Epidermal melanocyte (primary cell): ENCODE results near the gene TAS2R19.
"Not testable (repeated sequence)": the region's sequence is repeated elsewhere in the genome, so short reads cannot be mapped to it uniquely, and the experiment has no call there.

Experiments used
- DNase-seq: peaks from one replicate; pipeline ENCODE4 v3.0.0; 2011; ENCODE audit warnings: low spot score; ENCODE audit not compliant: insufficient read length

The TAS2R19 gene, protein sequence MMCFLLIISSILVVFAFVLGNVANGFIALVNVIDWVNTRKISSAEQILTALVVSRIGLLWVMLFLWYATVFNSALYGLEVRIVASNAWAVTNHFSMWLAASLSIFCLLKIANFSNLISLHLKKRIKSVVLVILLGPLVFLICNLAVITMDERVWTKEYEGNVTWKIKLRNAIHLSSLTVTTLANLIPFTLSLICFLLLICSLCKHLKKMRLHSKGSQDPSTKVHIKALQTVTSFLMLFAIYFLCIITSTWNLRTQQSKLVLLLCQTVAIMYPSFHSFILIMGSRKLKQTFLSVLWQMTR

DNA sequence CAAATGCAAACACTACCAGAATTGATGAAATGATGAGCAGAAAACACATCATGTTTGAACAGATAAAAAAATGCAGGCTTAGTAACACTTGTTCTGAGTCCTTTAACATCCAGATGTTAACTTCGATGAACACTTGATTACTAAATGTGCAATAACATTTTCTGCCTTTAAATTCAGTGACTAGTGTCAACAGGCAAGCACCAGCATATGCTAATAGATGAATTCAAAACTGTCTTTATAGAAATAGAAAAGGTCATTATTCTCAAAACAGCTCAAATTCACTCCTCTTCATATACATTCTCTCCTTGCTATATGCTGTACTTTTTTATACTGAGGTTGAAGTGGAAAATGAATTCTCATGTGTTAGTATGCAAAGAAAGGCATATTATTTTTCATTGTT is at the start of gene TAS2R19:
TSS of gene TAS2R19 (minus strand) at position 101 of the 400 bp plus-strand sequence. CDS start at position 52, 49 bp downstream.
- DNase-seq: no peak

DNA sequence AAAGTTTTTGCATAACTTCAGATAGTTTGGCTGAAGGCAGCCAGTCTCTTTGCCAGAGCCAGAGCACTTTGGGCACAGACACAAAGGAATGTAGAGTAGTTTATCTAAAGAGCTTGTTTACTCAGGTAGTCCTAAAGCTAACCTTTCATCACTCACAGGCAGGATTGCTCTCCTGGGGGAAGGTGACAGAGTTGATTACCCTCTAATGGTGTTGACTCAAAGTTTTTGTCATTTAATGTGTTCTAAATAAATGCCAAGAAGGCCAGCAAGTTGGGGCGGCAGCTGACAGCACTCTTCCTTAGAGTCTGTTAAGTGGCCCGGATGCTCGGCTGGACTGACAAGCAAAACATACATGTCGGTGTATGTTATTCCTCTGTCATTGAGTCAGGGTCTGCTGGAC is 49.0 kb upstream of the TAS2R19 start:
- DNase-seq: no peak

DNA sequence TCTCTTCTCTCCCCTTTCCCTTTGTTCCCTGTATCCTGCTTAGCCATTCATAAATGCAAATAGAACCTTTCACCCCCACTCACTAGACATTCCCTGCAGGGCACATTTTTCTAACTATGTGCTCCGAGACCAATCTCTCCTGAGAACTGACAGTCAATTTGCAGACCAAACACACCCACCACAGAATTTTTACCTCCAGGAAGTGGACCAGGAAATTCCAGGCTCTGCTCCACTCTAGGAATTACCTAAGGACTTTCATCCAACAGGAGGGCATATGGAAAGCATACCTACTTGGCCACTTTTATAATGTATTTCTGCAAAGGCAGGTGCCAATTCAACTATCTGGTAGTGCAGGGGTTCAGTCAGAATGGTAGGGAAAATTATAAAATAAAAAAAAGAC is 48.6 kb upstream of the TAS2R19 start:
- no peak for DNase-seq

DNA sequence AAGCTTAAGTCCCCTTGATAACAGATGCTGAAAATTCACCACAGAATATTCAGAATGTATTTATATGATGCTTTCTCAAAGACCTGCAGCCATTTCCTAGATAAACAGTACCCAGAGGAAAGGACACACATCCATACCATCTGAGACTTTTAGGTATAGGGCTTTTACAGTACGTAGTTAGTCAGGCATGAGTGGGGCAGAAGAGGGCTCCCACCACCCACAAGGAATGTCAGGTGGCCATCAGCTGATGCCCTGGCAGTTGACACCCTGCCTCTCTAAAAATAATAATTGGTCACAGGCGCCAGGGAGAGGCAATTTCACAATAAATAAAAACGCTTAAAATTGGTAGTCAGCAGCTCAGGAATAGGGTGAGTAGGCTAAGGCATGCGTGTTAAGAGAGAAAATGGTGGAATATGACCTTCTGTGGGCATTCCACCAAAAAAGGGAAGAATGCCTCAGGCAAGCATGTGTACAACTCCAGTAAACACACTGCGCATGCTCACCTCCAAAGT is 47.5 kb upstream of the TAS2R19 start:
- DNase-seq: no peak

DNA sequence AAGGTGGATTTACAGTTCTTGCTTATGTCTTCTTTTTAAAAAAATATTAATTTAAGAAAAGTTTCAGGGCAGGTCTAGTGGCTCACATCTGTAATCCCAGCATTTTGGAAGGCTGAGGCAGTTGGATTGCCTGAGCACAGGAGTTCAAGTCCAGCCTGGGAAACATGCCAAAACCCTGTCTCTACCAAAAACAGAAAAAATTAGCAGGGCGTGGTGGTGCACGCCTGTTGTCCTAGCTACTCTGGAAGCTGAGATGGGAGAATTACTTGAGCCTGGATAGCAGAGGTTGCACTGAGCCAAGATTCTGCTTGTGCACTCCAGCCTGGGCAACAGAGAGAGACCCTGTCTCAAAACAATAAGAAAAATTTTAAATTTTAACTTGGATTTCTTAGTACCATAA is 45.1 kb upstream of the TAS2R19 start:
- DNase-seq: no peak

DNA sequence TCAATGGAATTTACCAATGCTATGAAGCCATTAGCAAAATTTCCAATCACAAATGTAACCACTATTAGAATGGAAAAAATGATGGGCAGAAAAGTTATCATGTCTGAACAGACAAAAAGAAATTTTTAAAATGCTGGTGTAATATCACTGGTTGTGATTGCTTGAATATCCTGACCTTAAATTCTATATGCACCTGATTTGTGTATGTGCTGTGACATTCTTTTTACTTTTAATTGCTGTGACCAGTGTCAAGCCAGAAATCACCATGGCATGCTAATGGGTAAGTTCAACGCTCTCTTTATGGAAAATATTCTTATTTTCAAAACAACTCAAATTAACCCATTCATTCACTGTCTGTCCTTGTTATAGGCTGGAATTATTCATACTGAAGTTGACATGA is 39.8 kb upstream of the TAS2R19 start, which contains the start of gene TAS2R46:
TSS of gene TAS2R46 (minus strand) at position 101 of the 400 bp plus-strand sequence. CDS start at position 101, 0 bp downstream.
- DNase-seq: not testable (repeated sequence)

DNA sequence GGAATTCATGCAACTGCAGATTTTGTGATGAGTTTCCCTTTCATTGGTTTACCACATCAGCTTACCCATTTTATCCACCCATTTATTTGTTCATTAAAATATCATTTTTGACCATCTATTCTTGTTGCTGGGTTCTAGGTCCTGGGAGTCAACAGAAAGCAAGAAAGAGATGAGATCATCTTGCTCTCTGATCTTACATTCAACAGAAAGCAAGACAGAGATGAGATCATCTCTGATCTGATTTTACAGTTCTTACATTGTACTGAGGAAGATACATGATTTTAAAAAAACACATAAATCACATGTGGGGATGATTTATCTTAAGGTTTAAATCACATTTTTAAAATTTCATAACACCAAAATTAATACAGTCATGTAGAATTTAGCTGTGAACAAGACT is 37.4 kb upstream of the TAS2R19 start:
- DNase-seq: no peak

DNA sequence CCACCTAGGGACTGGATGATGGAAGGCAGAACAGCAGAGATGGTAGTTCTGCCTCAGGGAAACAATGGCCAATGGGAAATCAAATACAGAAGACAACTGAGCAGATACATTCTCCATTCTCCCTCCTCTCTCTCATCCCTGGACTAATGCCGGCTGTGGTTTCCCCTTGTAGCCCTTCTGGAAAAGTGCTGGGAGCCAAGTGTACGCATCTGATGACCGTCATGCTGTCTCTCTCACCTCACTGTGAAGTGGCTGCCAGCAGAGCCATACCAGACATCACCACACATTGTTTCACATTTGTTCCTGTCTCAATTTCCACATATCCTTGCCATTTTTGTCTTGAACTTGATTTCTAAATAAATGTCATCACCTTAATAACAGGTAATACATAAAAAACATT is 36.6 kb upstream of the TAS2R19 start:
- DNase-seq: no peak

DNA sequence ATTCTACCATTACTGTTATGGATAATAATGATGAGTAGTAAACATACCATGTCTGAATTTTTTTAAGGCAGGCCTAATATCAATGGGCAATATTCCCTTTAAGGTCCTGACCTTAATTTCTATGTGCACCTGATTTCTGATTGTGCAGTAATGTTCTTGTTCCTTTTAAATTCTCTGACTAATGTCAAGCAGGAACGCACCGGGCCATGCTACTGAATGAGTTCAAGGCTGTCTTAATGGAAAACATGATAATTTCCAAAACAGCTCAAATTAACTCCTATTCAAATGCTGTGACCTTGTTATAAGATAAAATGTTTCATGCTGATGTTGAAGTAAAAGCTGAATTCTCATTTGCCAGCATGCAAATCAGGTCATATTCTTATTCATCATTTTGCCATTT is 32.9 kb upstream of the TAS2R19 start:
- no peak for DNase-seq

DNA sequence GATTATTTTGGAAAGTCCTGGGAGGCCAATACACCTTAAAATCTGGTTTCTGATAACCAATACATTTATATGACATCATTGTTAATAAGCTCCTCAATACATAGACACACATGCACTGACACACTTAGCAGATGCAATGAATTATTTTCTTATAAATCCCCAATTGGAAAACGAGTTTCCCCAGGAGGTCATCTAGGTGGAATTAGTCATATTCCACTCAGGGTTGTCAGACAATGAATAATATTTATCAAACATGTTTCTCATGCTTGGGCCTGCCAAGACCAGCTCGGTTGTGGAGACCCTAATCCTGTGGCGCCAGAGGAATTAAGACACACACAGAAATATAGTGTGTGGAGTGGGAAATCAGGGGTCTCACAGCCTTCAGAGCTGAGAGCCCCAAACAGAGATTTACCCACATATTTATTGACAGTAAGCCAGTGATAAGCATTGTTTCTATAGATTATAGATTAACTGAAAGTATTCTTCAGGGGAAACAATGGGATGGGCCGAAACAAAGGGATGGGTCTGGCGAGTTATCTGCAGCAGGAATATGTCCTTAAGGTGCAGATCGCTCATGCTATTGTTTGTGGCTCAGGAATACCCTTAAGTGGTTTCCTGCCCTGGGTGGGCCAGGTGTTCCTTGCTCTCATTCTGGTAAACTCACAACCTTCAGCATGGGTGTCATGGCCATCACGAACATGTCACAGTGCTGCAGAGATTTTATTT is 27.5 kb upstream of the TAS2R19 start:
- not testable (repeated sequence) for DNase-seq

DNA sequence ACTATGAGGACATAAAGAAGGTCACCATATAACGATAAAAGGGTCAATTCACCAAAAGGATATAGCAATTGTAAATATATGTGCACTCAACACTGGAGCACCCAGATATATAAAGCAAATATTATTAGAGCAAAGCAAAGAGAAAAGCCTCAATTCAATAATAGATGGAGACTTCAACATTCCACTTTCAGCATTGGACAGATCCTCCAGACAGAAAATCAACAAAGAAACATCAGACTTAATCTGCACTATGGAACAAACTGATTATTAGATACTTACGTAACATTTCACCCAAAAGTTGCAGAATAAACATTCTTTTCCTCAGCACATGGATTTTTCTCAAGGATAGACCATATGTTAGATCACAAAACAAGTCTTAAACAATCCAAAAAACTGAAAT is 18.9 kb upstream of the TAS2R19 start:
- not testable (repeated sequence) for DNase-seq

DNA sequence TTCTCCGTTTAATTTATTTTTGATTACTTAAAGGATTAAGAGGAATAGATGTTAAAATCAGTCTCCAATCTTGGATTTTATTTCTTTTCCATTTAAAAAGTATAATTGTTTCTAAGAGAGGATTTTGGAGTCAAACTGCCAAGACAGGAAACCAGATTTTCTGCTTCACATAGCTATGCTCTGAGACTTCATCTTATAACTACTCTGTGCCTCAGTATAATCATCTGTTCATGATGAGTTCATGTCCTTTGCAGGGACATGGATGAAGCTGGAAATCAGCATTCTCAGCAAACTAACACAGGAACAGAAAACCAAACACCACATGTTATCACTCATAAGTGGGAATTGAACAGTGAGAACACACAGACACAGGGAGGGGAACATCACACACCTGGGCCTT is 17.7 kb upstream of the TAS2R19 start:
- no peak for DNase-seq

DNA sequence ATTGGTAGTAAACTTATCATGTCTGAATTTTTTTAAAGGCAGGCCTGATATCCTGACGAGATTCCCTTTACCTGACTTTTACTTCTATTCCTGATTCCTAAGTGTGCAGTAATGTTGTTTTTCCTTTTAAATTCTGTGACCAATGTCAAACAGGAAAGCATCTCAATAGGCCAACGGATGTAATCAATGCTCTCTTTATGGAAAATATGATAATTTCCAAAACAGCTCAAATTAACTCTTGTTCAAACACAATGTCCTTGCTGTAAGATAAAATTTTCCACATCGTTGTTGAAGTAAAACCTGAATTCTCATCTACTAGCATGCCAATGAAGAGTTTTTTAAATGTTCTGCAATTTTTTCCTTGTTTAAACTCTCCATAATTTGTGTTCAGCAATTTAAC is 16.8 kb upstream of the TAS2R19 start:
- DNase-seq: no peak

DNA sequence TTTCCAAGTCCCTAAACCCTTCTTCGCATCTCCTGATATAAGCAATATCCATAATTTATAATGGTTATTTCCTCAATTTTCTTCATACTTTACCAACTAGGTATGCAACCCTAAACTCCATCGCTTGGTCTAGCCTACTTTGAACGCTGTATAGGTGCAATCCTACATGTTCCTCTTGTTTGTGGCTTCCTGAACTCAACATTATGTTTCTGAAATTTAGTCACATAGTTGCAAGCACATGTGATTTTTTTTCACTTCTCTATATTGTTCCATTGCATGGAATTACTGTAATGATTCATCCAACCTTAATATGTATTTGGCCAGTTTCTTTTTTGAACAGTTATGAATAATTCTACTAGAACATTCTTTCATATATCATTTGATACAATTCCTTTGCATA is 11.5 kb upstream of the TAS2R19 start:
- not testable (repeated sequence) for DNase-seq

DNA sequence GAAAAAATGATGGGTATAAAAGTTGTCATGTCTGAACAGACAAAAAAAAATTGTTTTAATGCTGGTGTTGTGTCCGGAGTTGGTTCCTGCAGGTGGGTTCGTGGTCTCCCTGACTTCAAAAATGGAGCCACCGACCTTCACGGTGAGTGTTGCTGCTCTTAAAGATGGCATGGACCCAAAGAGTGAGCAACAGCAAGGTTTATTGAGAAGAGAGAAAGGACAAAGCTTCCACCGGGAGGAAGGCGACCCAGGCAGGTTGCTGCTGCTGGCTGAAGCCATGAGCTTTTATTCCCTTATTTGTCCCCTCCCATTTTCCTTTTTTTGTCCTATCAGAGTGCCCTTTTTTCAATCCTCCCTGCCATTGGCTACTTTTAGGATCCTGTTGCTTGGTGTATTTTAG is 8.9 kb upstream of the TAS2R19 start, which contains the start of gene TAS2R31:
TSS of gene TAS2R31 (minus strand) at position 101 of the 400 bp plus-strand sequence. CDS start at position 29, 72 bp downstream.
- no peak for DNase-seq

DNA sequence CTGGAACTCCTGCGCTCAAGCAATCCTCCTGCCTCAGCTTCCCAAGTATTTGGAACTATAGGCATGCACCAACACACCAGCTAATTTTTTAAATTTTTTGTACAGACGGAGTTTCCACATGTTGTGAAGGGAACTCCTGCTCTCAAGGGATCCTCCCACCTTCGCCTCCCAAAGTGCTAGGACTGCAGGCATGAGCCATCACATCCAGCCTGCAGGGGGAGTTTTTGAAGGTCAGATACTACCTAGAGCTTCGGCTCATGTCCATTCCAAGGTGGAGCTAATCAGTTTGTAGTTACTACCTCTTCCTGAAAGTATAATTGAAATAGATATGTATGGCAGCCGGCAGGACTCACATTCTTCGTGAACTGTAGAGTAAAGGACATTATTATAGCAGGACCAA is 3.7 kb upstream of the TAS2R19 start:
- DNase-seq: no peak

DNA sequence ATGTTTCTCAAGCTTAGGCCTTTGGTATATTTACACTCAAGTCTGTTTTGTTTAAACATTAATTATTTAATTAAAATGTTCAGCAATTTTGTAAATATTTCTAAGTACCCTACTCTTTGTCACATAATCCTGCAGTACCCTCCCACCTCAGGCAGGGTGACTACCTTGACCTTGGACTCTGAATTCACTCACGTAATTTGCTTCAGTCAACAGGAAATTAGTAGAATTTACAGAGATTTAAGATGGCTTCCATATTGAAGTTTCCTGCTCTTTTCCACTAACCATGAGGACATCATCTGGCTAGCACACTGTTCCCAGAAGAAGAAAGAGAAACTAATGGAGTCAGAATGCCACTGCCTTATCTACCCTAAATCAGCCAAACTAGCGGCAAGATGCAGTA is 967 bp upstream of the TAS2R19 start:
- DNase-seq: no peak

DNA sequence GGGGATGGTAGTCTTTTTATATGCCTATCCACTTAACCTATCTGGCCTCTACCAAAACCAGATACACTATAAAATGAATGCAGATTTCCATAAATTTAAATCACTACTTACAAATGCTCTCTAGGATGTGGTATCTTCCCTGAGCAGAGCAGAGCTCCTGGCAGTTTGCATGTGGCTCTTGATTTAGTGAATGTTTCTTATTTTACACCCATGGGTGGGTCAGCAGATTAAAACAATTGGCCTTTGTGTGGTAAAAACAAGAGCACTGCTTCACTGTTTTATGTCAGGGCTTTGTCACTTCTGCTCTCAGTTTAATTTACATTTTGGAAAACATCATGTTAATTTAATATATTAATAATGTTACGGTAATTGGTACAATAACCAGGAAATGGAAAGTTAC is 5.5 kb downstream of the TAS2R19 start:
- no peak for DNase-seq

DNA sequence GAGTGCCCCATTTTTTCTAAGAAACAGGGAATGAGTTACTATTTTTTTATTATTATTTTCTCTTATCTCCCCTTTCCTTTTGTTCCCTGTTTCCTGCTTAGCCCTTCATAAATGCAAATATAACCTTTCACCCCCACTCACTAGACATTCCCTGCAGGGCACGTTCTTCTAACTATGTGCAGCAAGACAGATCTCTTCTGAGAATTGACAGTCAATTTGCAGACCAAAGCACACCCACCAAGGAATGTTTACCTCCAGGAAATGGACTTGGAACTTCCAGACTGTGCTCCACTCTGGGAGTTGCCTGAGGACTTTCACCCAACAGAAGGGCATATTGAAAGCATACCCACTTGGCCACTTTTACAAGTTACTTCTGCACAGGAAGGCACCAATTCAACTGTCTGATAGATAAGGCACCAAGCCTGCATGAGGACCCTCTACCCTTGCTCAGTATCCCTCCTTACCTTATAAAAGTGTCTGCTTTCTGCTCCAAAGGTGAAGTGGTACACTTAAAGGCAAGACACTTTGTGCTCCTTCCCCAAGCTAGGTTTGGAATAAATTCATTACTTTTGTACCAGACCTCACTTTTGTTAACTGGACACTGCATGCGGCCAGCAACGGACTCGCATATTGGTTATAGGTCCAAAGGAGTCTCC is 6.5 kb downstream of the TAS2R19 start:
- DNase-seq: no peak

DNA sequence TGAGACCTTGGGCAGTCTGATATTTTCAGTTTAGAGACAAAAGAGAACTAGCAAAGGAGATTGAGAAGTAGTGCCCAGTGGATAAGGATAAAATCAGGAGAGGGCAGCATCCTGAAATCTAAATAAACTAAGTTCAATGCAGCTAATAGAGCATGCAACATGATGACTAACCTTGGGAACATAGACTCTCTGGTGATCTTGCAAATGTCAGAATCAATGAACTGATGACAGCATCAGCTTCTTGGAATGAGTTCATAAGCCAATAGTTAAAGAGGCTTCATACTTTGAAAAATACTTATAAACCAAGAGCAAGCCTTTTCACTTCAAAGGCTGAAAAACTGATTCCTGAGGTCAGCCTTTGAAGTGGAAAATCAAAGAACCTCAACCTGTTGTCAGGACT is 8.2 kb downstream of the TAS2R19 start:
- no peak for DNase-seq

DNA sequence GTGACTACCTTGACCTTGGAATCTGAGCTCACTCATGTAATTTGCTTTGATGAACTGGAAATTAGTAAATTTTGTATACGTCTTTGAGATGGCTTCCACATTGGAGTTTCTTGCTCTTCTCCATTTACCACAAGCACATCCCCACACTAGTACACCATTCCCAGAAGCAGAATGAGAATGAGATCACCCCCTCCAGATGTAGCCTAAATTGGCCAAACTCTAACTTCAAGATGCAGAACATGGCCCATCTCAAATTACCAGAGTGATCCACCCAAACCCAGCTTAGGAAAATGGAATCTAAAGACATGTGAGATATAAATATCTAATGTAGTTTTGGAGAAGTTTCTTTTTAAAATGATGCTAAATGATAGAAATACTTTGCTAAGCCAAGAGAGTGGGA is 14.8 kb downstream of the TAS2R19 start:
- no peak for DNase-seq

DNA sequence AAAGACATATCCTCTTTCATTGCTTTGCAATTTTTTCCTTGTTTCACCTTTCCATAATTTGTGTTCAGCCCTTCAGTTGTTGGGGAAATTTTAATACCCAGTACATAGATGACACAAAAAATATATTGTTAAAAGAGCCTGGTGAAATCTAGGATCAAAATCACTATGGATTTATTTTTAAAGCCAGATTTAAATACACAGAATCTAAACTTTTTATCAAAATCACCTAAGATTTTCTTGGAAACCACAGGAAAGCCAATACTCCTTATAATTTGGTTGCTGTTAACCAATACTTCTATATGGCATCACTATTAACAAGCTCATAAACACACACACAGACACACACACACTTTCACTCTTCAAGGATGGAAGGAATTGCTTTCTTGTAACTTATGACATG is 24.2 kb downstream of the TAS2R19 start, which contains the start of gene TAS2R20:
TSS of gene TAS2R20 (minus strand) at position 101 of the 400 bp plus-strand sequence. CDS start 429 bp downstream, outside the sequence.
- no peak for DNase-seq
